ENCODE results near the gene RAD51C. TPM values are rescaled to one million over a fixed set of nuclear protein-coding genes. Genes with fewer than 3 reads are reported as not detected.

RAD51C gene
- total and polyA plus RNA-seq, 9 of the 15 experiments (the other 6 are each of a cell fraction or from before 2014, with no cell fraction given): 93.9 to 341 (median 135) TPM

DNA sequence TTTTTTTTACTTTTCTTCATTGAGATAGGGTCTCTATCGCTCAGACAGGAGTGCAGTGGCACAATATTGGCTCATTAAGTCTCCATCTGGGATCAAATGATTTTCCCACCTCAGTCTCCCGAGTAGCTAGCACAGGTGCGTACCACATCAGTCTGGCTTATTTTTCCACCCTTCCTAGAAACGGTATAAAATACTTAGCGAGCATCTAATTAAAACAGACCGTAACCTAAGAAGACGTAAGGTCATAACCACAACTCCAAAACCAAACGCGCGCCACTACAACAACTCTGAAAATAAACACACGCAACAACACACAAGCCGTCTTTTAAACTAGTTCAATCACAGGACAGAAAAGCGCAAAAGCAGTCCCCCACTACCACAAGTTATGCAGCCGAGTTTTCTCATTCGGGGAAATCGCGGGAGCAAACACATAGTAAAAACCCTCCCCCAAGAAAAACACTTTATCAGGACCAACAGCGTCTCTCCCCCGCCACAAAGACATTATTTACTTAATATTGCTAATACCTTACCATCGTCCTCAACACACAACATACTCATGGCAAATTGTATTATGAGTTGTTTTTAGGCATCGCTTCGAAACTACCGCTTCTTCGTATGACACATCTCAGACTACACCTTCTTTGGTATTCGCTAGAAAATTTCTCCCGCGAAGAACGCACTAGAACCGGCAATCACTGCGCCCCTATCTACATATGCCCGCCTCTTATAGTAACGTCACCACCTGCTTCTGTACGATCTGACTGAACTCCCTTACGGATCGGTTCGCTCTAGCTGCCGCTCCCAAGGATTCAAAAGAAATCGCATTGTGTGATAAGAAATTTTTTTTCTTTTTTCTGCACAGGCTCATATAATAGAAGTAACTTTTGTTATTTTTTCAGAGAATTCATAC is 33.3 kb upstream of the RAD51C start (continued):
- TF ChIP-seq THAP12 (CRISPR knock-in tag; IDR thresholded peaks at IDR 0.05) (peak; percentile 98), SOX6 (IDR thresholded peaks at IDR 0.05) (peak; percentile 78), GATA2 (CRISPR knock-in tag; IDR thresholded peaks at IDR 0.05) (peak; percentile 29; the same call in 1 of the 2 replicates), ZNF239 (CRISPR knock-in tag; IDR thresholded peaks at IDR 0.05) (peak; percentile 80), ATF1 (CRISPR knock-in tag; IDR thresholded peaks at IDR 0.05) (no peak; the same call in 1 of the 2 replicates), ATF1 (tag; IDR thresholded peaks at IDR 0.05) (peak; percentile 95), TRIM25 (IDR thresholded peaks at IDR 0.05; ENCODE audit: borderline replicate concordance) (0 out of 2 replicates have a peak, but pooled peaks have one; percentile 11), NR3C1 (CRISPR knock-in tag; IDR thresholded peaks at IDR 0.05) (peak; percentile 18; the same call in 1 of the 2 replicates), TAF7 (tag; IDR thresholded peaks at IDR 0.05) (no peak), PHTF2 (CRISPR knock-in tag; IDR thresholded peaks at IDR 0.05) (peak; percentile 99), TFE3 (CRISPR knock-in tag; IDR thresholded peaks at IDR 0.05) (peak; percentile 84), ZNF445 (CRISPR knock-in tag; IDR thresholded peaks at IDR 0.05; ENCODE audit: low read depth) (peak; percentile 100), ZFP36 (IDR thresholded peaks at IDR 0.05; ENCODE audit: low read depth, low read length, partially characterized antibody) (peak; percentile 18), ZNF785 (CRISPR knock-in tag; IDR thresholded peaks at IDR 0.05) (no peak), ZNF408 (CRISPR knock-in tag; IDR thresholded peaks at IDR 0.05; ENCODE audit: low read depth) (peak; percentile 77; the same call in 1 of the 2 replicates)
- TF ChIP-seq, protein P1, sequence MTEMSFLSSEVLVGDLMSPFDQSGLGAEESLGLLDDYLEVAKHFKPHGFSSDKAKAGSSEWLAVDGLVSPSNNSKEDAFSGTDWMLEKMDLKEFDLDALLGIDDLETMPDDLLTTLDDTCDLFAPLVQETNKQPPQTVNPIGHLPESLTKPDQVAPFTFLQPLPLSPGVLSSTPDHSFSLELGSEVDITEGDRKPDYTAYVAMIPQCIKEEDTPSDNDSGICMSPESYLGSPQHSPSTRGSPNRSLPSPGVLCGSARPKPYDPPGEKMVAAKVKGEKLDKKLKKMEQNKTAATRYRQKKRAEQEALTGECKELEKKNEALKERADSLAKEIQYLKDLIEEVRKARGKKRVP (CRISPR knock-in tag; IDR thresholded peaks at IDR 0.05): peak; percentile 98
- TF ChIP-seq, protein P2, sequence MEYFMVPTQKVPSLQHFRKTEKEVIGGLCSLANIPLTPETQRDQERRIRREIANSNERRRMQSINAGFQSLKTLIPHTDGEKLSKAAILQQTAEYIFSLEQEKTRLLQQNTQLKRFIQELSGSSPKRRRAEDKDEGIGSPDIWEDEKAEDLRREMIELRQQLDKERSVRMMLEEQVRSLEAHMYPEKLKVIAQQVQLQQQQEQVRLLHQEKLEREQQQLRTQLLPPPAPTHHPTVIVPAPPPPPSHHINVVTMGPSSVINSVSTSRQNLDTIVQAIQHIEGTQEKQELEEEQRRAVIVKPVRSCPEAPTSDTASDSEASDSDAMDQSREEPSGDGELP (CRISPR knock-in tag; IDR thresholded peaks at IDR 0.05; ENCODE audit: borderline replicate concordance): peak; percentile 10; the same call in 1 of the 2 replicates
- TF ChIP-seq, protein P3, sequence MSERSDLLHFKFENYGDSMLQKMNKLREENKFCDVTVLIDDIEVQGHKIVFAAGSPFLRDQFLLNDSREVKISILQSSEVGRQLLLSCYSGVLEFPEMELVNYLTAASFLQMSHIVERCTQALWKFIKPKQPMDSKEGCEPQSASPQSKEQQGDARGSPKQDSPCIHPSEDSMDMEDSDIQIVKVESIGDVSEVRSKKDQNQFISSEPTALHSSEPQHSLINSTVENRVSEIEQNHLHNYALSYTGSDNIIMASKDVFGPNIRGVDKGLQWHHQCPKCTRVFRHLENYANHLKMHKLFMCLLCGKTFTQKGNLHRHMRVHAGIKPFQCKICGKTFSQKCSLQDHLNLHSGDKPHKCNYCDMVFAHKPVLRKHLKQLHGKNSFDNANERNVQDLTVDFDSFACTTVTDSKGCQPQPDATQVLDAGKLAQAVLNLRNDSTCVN (CRISPR knock-in tag; IDR thresholded peaks at IDR 0.05): peak; percentile 100

Data from K562 (cell line).